HepG2 (cell line): ENCODE measurements around the gene KDR. TPM values are rescaled to one million over a fixed set of nuclear protein-coding genes. Genes with fewer than 3 reads are reported as not detected.

Experiments used
- ATAC-seq: fragments of 200-7000 bp; cut with Tn5 transposase; 3 replicates; pipeline ENCODE4 v1.9.1; 2020; ENCODE audit warnings: mild to moderate bottlenecking, moderate library complexity
- BruUV-seq: library from RNA; stranded (reverse); fragments of 400-500 nt; replicated peaks from 2 replicates; lab custom pipeline; 2021; lab: Mats Ljungman, UMichigan
- CTCF ChIA-PET: fragments of 300-600 bp; formaldehyde crosslinking; extraction: SDS; loops from one replicate; lab custom pipeline; 2021; ENCODE audit warnings: low total read pairs, inconsistent platforms, low intra/inter-chr PET ratio; lab: Yijun Ruan, JAX
- POLR2A ChIA-PET: fragments of 350-600 bp; sonication (Branson Sonifier 250); formaldehyde crosslinking; loops from one replicate; lab custom pipeline; 2020; ENCODE audit warnings: antibody characterized with exemption, inconsistent platforms; lab: Yijun Ruan, JAX
- DNase-seq: peaks from one replicate; pipeline ENCODE4 v3.0.0-alpha.2; 2015; ENCODE audit warnings: low spot score
- FAIRE-seq: peaks from 3 replicates; lab custom pipeline; 2011; peaks lifted over from hg19 to GRCh38; lab: Jason Lieb, UNC
- H2AFZ ChIP-seq: one replicate; pipeline ENCODE4 v1.6.1; 2011; ENCODE audit warnings: low read length, inconsistent platforms
- H3K27ac ChIP-seq: fragments of 300-600 bp; 3 replicates; pipeline ENCODE4 v1.8.0; 2011; ENCODE audit warnings: mixed run types, mild to moderate bottlenecking, mixed read lengths, low read length, inconsistent platforms; ENCODE audit not compliant: insufficient read depth; ENCODE audit errors: extremely low read length
- H3K27me3 ChIP-seq, 2 experiments: fragments of 200-600 bp in 1 of 2; 2 replicates in 1 of 2; 3 replicates in 1 of 2; pipeline versions ENCODE4 v1.6.0 to v1.8.0; 2011; ENCODE audit warnings: low read length in 2 of 2, mild to moderate bottlenecking in 2 of 2, moderate library complexity in 2 of 2, inconsistent platforms in 1 of 2; ENCODE audit not compliant: insufficient read depth in 2 of 2, control insufficient read depth in 1 of 2
- H3K36me3 ChIP-seq, 2 experiments: fragments of 200-600 bp in 1 of 2; replicated peaks in 1 of 2; 2 replicates in 1 of 2; 3 replicates in 1 of 2; pipeline versions ENCODE4 v1.5.1 to v1.8.0; 2011; ENCODE audit warnings: low read length in 2 of 2, inconsistent platforms in 1 of 2; ENCODE audit not compliant: insufficient read depth in 2 of 2, control insufficient read depth in 1 of 2
- H3K4me1 ChIP-seq: 2 replicates; pipeline ENCODE4 v1.5.1; 2012; ENCODE audit warnings: low read length, inconsistent platforms; ENCODE audit not compliant: insufficient read depth
- H3K4me2 ChIP-seq: 2 replicates; pipeline ENCODE4 v1.6.0; 2011; ENCODE audit warnings: low read depth, low read length, inconsistent platforms
- H3K4me3 ChIP-seq, 3 experiments: fragments of 200-600 bp in 1 of 3; sonication (generic), shearing (Covaris generic) in 1 of 3; replicated peaks in 1 of 3; 2 replicates each; pipeline ENCODE4 v1.5.1; 2011 to 2016; ENCODE audit warnings: low read length in 3 of 3, inconsistent platforms in 2 of 3, low read depth in 2 of 3, mild to moderate bottlenecking in 2 of 3, control low read depth in 1 of 3, mixed read lengths in 1 of 3; ENCODE audit not compliant: insufficient read depth in 1 of 3
- H3K79me2 ChIP-seq: one replicate; pipeline ENCODE4 v1.6.1; 2011; ENCODE audit warnings: low read length, inconsistent platforms; ENCODE audit not compliant: insufficient read depth
- H3K9ac ChIP-seq: 2 replicates; pipeline ENCODE4 v1.6.0; 2011; ENCODE audit warnings: mild to moderate bottlenecking, low read depth, low read length, inconsistent platforms; ENCODE audit not compliant: insufficient read depth
- H3K9me3 ChIP-seq: 2 replicates; pipeline ENCODE4 v1.5.1; 2012; ENCODE audit warnings: mild to moderate bottlenecking, low read length
- H4K20me1 ChIP-seq: 2 replicates; pipeline ENCODE4 v1.6.0; 2011; ENCODE audit warnings: inconsistent platforms, mild to moderate bottlenecking, low read length, moderate library complexity; ENCODE audit not compliant: insufficient read depth
- CERS6 ChIP-seq: sonication (generic); formaldehyde crosslinking; IDR thresholded peaks from 2 replicates; pipeline ENCODE4 v1.5.0; 2020; ENCODE audit warnings: missing genetic modification reagents
- HOXA3 ChIP-seq: sonication (generic); formaldehyde crosslinking; IDR thresholded peaks from 2 replicates; pipeline ENCODE4 v1.5.0; 2020; ENCODE audit warnings: missing genetic modification reagents
- MED1 ChIP-seq: sonication (generic); formaldehyde crosslinking; IDR thresholded peaks from 2 replicates; pipeline ENCODE4 v1.4.0; 2020; ENCODE audit warnings: missing genetic modification reagents
- MIER3 ChIP-seq: IDR thresholded peaks from 2 replicates; pipeline ENCODE4 v1.6.1; 2016; ENCODE audit warnings: missing compliant biosample characterization, borderline replicate concordance
- MNT ChIP-seq: fragments of 450-650 bp; IDR thresholded peaks from 2 replicates; pipeline ENCODE4 v1.6.1; 2016
- SRF ChIP-seq: IDR thresholded peaks from 2 replicates; pipeline ENCODE4 v1.6.1; 2011; ENCODE audit warnings: mild to moderate bottlenecking, low read depth, low read length, moderate library complexity
- ZBED4 ChIP-seq: sonication (generic); formaldehyde crosslinking; IDR thresholded peaks from 2 replicates; pipeline ENCODE4 v1.4.0; 2020; ENCODE audit warnings: missing genetic modification reagents, borderline replicate concordance
- ZFX ChIP-seq: sonication (generic); formaldehyde crosslinking; IDR thresholded peaks from 2 replicates; pipeline ENCODE4 v1.4.0; 2020; ENCODE audit warnings: mild to moderate bottlenecking, low read depth, missing genetic modification reagents, moderate library complexity
- ZNF101 ChIP-seq: sonication (generic); formaldehyde crosslinking; IDR thresholded peaks from 2 replicates; pipeline ENCODE4 v1.4.0; 2020; ENCODE audit warnings: mild to moderate bottlenecking, low read depth, missing genetic modification reagents, borderline replicate concordance
- ZNF790 ChIP-seq: sonication (generic); formaldehyde crosslinking; IDR thresholded peaks from 2 replicates; pipeline ENCODE4 v1.8.0; 2022; ENCODE audit warnings: missing genetic modification reagents, mild to moderate bottlenecking, borderline replicate concordance
- WGBS: methylation state at CpG from one replicate; pipeline ENCODE4 v1.1.6; 2017; ENCODE audit warnings: low lambda C conversion rate; 5-methylcytosine and 5-hydroxymethylcytosine counted together
- in situ Hi-C: cut with HindIII; loops from 2 replicates; pipeline ENCODE4 v1.10.0; 2017; ENCODE audit warnings: low pct_unique_long_range_greater_than_20kb; ENCODE audit not compliant: extremely low pct_ligation_motif_present
- intact Hi-C: fragments of 100-400 bp; cut with micrococcal nuclease; formaldehyde crosslinking; loops from one replicate; pipeline ENCODE4 v1.10.0; 2022; ENCODE audit not compliant: unreplicated experiment
- polyA plus RNA-seq, 8 experiments: library from polyadenylated mRNA; depleted of rRNA in 3 of 8; stranded (reverse) in 7 of 8; unstranded in 1 of 8; fragments of >200 nt; fragmentation: Illumina TruSeq in 4 of 8; extraction: Trizol in 4 of 8; gene quantifications; 2 replicates each; pipeline versions ENCODE4 v1.2.1 to v1.2.3, GENCODE V29; 2011 to 2016; ENCODE audit warnings: low read depth in 4 of 8, missing spikeins in 1 of 8, mixed read lengths in 1 of 8; ENCODE audit not compliant: insufficient read depth in 1 of 8
- total RNA-seq, 5 experiments: library from RNA; depleted of rRNA; stranded (reverse); fragments of >200 nt; fragmentation: Illumina TruSeq; extraction: Trizol; gene quantifications; 2 replicates each; pipeline ENCODE4 v1.2.3, GENCODE V29; 2016; ENCODE audit warnings: low read depth in 1 of 5
- TF ChIP-seq, protein P1 (sequence below): sonication (generic); formaldehyde crosslinking; IDR thresholded peaks from 2 replicates; pipeline ENCODE4 v1.4.0; 2020; ENCODE audit warnings: missing genetic modification reagents

KDR gene
- total and polyA plus RNA-seq, 2 of the 13 experiments (the other 11 are each of a cell fraction or from before 2014, with no cell fraction given), result not detected

- POLR2A ChIA-PET, result no interaction called here
- no TSS peak for BruUV-seq
- H3K9ac ChIP-seq, result no peak overlapping the region
- TF ChIP-seq SRF (no peak), ZNF101 (CRISPR knock-in tag) (no peak), HOXA3 (CRISPR knock-in tag) (no peak), ZFX (CRISPR knock-in tag) (no peak), ZBED4 (CRISPR knock-in tag) (no peak), MED1 (CRISPR knock-in tag) (no peak), MNT (no peak), ZNF790 (CRISPR knock-in tag) (no peak), MIER3 (CRISPR knock-in tag) (no peak), CERS6 (CRISPR knock-in tag) (no peak)
- TF ChIP-seq, protein P1, sequence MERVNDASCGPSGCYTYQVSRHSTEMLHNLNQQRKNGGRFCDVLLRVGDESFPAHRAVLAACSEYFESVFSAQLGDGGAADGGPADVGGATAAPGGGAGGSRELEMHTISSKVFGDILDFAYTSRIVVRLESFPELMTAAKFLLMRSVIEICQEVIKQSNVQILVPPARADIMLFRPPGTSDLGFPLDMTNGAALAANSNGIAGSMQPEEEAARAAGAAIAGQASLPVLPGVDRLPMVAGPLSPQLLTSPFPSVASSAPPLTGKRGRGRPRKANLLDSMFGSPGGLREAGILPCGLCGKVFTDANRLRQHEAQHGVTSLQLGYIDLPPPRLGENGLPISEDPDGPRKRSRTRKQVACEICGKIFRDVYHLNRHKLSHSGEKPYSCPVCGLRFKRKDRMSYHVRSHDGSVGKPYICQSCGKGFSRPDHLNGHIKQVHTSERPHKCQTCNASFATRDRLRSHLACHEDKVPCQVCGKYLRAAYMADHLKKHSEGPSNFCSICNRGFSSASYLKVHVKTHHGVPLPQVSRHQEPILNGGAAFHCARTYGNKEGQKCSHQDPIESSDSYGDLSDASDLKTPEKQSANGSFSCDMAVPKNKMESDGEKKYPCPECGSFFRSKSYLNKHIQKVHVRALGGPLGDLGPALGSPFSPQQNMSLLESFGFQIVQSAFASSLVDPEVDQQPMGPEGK, result no peak
These were observed 45.1 kb downstream of the KDR start for GRCh38 chr4:55080174-55080865.

More at GRCh38 chr4:55080174-55080865, 45.1 kb downstream of the KDR start:
- H4K20me1 ChIP-seq, result no peaks in the 10 kb centered on the region
- CTCF ChIA-PET, result no interaction called here
- H3K27ac ChIP-seq, result no peak overlapping the region
- no peak overlapping the region for H3K4me3 ChIP-seq
- no peaks in the 10 kb centered on the region for H3K9me3 ChIP-seq
- in situ Hi-C loops (no loop called here), intact Hi-C loops (no loop called here)
- WGBS, result 22% methylated on average over 9 of the region's 9 CpGs
- H3K36me3 ChIP-seq, result no peaks in the 10 kb centered on the region
- ATAC-seq (no peak), DNase-seq (no peak), FAIRE-seq (no peak)
- H2AFZ ChIP-seq, result no peak overlapping the region
- no peaks in the 10 kb centered on the region for H3K4me1 ChIP-seq
- H3K27me3 ChIP-seq, result peaks cover 0 to 15% of the 10 kb centered on the region in 2 experiments; a peak in 3 of 5 replicates
- H3K79me2 ChIP-seq, result no peaks in the 10 kb centered on the region
- no peak overlapping the region for H3K4me2 ChIP-seq
